ENCODE data around the gene UCP2.
"Not testable (repeated sequence)": the region's sequence is repeated elsewhere in the genome, so short reads cannot be mapped to it uniquely, and the experiment has no call there.

The UCP2 gene

DNA sequence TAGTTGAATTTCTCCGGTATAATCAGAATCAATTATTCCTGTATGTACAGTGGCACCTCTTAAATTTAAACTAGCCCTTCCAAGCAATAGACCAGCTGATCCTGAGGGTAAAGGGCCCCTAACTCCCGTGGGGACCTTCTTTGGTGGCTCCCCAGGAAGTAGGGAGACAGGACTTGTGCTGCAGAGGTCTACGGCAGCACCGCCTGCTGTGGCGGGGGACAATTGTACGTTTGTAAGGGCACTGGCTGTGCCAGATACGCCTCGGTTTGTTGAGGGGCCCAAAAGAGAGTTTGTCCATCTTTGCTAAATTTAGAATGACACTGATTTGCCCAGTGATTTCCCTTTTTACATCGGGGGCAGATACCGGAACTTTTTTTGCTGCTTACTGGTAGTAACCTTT, 37.7 kb downstream of the UCP2 start:
- Histone ChIP-seq H3K36me3 (no peaks in the 10 kb centered on the region), H3K4me1 (peaks cover 3% of the 10 kb centered on the region; the same call in 1 of the 2 replicates), H3K27me3 (no peaks in the 10 kb centered on the region), H3K9me3 (no peaks in the 10 kb centered on the region; the same call in 1 of the 2 replicates), H3K4me3 (ENCODE audit: low read depth, low read length) (no peak overlapping the region)
- TF ChIP-seq, protein P1, sequence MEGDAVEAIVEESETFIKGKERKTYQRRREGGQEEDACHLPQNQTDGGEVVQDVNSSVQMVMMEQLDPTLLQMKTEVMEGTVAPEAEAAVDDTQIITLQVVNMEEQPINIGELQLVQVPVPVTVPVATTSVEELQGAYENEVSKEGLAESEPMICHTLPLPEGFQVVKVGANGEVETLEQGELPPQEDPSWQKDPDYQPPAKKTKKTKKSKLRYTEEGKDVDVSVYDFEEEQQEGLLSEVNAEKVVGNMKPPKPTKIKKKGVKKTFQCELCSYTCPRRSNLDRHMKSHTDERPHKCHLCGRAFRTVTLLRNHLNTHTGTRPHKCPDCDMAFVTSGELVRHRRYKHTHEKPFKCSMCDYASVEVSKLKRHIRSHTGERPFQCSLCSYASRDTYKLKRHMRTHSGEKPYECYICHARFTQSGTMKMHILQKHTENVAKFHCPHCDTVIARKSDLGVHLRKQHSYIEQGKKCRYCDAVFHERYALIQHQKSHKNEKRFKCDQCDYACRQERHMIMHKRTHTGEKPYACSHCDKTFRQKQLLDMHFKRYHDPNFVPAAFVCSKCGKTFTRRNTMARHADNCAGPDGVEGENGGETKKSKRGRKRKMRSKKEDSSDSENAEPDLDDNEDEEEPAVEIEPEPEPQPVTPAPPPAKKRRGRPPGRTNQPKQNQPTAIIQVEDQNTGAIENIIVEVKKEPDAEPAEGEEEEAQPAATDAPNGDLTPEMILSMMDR (IDR thresholded peaks at IDR 0.05; ENCODE audit: low read depth, low read length), result no peak
- no peak for DNase-seq

DNA sequence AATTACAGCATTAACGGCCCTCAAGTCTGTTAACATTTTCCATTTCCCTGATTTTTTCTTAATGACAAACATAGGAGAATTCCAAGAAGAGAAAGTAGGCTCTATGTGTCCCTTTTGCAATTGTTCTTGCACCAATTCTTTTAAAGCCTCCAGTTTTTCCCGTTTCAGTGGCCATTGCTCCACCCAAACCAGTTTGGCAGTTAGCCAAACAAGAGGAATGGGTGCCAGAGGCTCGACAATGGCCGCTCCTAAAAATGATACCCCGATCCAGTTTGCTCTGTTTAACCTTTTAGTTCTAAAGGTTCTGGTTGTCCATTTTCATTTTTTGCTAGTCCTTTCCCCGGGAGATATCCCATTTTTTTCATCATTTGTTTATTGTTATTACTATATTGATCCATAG, 38.6 kb downstream of the UCP2 start:
- no peak for DNase-seq
- no peak overlapping the region for H3K4me3 ChIP-seq (ENCODE audit: low read depth, low read length)
- TF ChIP-seq, protein P1 (IDR thresholded peaks at IDR 0.05; ENCODE audit: low read depth, low read length), result no peak
- no peaks in the 10 kb centered on the region for H3K27me3 ChIP-seq
- peaks cover 3% of the 10 kb centered on the region; the same call in 1 of the 2 replicates for H3K4me1 ChIP-seq
- no peaks in the 10 kb centered on the region; the same call in none of the 2 replicates for H3K9me3 ChIP-seq
- H3K36me3 ChIP-seq, result no peaks in the 10 kb centered on the region

DNA sequence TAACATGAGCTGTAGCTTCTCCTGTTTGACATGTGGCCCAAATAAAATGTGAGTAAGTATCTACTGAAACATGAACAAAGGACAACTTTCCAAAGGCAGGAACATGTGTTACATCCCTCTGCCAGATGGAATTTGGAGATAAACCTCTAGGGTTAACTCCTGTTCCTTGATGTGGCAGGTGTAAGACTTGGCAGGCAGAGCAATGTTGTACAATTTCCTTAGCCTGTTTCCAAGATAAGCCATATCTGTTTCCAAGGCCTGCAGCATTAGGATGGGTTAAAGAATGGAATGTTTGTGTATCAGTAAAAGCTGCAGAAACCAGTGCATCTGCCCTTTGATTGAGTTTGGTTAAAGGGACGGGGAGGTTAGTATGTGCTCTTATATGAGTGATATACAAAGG, 40.6 kb downstream of the UCP2 start:
- DNase-seq, result no peak
- H3K27me3 ChIP-seq, result no peaks in the 10 kb centered on the region
- H3K9me3 ChIP-seq, result no peaks in the 10 kb centered on the region; the same call in none of the 2 replicates
- peaks cover 3% of the 10 kb centered on the region; the same call in 1 of the 2 replicates for H3K4me1 ChIP-seq
- no peaks in the 10 kb centered on the region for H3K36me3 ChIP-seq
- H3K4me3 ChIP-seq (ENCODE audit: low read depth, low read length), result no peak overlapping the region
- TF ChIP-seq, protein P1 (IDR thresholded peaks at IDR 0.05; ENCODE audit: low read depth, low read length), result no peak

DNA sequence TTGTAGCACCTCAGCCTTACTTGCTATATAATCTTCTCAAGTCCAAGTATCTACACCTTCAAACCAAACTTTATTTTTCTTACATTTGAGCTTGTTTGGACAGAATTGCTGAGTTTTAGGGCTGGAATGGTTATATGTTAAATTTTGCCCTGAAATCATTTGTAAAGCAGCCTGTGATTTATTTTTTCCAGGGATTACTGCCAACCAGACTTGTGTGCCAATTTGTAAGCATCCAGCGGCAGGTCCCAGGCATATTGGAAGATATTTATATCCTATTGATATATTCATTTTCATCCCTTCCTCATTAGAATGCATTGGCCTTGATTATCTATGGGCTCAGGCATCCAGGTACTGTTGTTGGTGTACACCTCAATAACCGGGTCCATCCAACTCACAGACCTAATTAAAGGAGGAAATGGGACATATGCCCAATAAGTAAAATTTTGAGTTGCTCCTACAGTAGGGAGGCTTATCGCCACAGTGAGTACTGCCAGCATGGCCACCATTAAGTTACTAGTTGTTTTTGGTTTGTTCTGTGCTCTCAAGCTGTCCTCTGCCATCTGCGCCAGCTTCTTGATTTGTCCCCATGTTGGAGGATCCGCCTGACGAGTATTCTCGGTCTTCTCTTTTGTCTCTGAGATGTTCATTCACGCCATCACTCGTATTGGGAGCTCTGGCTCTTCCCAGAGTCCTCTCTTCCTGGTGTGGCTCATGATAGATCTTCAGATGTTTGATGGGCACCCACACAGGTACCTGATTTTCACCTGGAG, 41.7 kb downstream of the UCP2 start:
- H3K9me3 ChIP-seq, result no peaks in the 10 kb centered on the region; the same call in none of the 2 replicates
- no peaks in the 10 kb centered on the region for H3K27me3 ChIP-seq
- H3K36me3 ChIP-seq, result no peaks in the 10 kb centered on the region
- TF ChIP-seq, protein P1 (IDR thresholded peaks at IDR 0.05; ENCODE audit: low read depth, low read length), result no peak
- H3K4me3 ChIP-seq (ENCODE audit: low read depth, low read length), result no peak overlapping the region
- peaks cover 3% of the 10 kb centered on the region; the same call in 1 of the 2 replicates for H3K4me1 ChIP-seq
- DNase-seq, result no peak

DNA sequence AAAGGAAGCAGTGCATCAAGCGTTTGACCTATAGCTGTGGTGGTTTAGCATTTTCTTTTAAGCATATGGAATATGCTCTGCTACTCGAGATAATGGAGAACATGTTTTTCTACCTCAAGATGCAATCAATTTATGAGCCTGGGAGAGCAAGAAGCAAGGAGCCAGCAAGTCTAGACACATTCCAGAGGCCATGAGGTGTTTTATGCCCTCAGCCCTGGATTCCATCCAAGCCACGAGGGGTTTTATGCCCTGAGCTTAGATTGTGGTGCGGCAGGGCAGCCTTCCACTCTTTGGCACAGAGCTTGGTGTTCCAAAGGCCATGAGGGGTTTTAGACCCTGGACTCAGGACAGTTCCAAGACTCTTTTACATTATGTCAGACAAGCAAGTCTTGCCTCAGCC, 43.5 kb downstream of the UCP2 start:
- no peaks in the 10 kb centered on the region; the same call in none of the 2 replicates for H3K9me3 ChIP-seq
- TF ChIP-seq, protein P1 (IDR thresholded peaks at IDR 0.05; ENCODE audit: low read depth, low read length), result no peak
- no peak for DNase-seq
- peaks cover 3% of the 10 kb centered on the region; the same call in 1 of the 2 replicates for H3K4me1 ChIP-seq
- no peaks in the 10 kb centered on the region for H3K27me3 ChIP-seq
- no peaks in the 10 kb centered on the region; the same call in 1 of the 2 replicates for H3K36me3 ChIP-seq
- H3K4me3 ChIP-seq (ENCODE audit: low read depth, low read length), result no peak overlapping the region

DNA sequence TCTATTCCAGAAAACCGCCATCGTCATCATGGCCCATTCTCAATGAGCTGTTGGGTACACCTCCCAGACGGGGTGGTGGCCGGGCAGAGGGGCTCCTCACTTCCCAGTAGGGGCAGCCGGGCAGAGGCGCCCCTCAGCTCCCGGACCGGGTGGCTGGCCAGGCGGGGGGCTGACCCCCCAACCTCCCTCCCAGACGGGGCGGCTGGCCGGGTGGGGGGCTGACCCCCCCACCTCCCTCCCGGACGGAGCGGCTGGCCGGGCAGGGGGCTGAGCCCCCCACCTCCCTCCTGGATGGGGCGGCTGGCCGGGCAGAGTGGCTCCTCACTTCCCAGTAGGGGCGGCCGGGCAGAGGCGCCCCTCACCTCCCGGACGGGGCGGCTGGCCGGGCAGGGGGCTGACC, 46.6 kb downstream of the UCP2 start:
- DNase-seq; H3K36me3 ChIP-seq; H3K27me3 ChIP-seq; H3K4me3 ChIP-seq (ENCODE audit: low read depth, low read length); H3K9me3 ChIP-seq; H3K4me1 ChIP-seq: not testable (repeated sequence)

Data from BE2C (cell line).